WTC11 (cell line): ENCODE data around the gene TMEM250. TPM values are rescaled to one million over a fixed set of nuclear protein-coding genes. Genes with fewer than 3 reads are reported as not detected.

ENCODE experiments used
- ATAC-seq: fragments of 200-7000 bp; cut with Tn5 transposase; 2 replicates; pipeline ENCODE4 v1.10.0; 2021; ENCODE audit warnings: mild to moderate bottlenecking, moderate library complexity
- CTCF ChIA-PET: fragments of 300-600 bp; sonication (Branson Sonifier 250); formaldehyde crosslinking; loops from one replicate; lab custom pipeline; 2021; ENCODE audit warnings: antibody characterized with exemption; lab: Charles Lee
- POLR2A ChIA-PET: fragments of 350-600 bp; sonication (Branson Sonifier 250); formaldehyde crosslinking; loops from one replicate; lab custom pipeline; 2021; ENCODE audit warnings: antibody characterized with exemption; lab: Charles Lee
- DNase-seq: peaks from one replicate; pipeline ENCODE4 v3.0.0; 2021; ENCODE audit warnings: low spot score
- H3K27ac Mint-ChIP-seq: 2 replicates; pipeline ENCODE4 v1.8.0; 2021; ENCODE audit warnings: mixed read lengths
- H3K27me3 Mint-ChIP-seq: 2 replicates; pipeline ENCODE4 v1.8.0; 2021; ENCODE audit warnings: low read depth, mild to moderate bottlenecking, moderate library complexity, mixed read lengths
- H3K36me3 Mint-ChIP-seq: 2 replicates; pipeline ENCODE4 v1.8.0; 2021; ENCODE audit warnings: mixed read lengths
- H3K4me1 Mint-ChIP-seq: 2 replicates; pipeline ENCODE4 v1.8.0; 2022; ENCODE audit warnings: mixed read lengths
- H3K4me3 Mint-ChIP-seq: 2 replicates; pipeline ENCODE4 v1.8.0; 2021; ENCODE audit warnings: mild to moderate bottlenecking, moderate library complexity, mixed read lengths
- H3K9me3 Mint-ChIP-seq: 2 replicates; pipeline ENCODE4 v1.8.0; 2021; ENCODE audit warnings: mixed read lengths
- AFF4 ChIP-seq: sonication (generic); formaldehyde crosslinking; IDR thresholded peaks from 2 replicates; pipeline ENCODE4 v1.8.1; 2023; ENCODE audit warnings: mild to moderate bottlenecking, missing genetic modification reagents, borderline replicate concordance
- CTCF ChIP-seq: fragments of 200-600 bp; IDR thresholded peaks from 2 replicates; pipeline ENCODE4 v1.8.0; 2022; ENCODE audit warnings: antibody characterized with exemption
- E2F4 ChIP-seq: sonication (generic); formaldehyde crosslinking; IDR thresholded peaks from 2 replicates; pipeline ENCODE4 v1.8.1; 2022; ENCODE audit warnings: low read depth, mild to moderate bottlenecking, moderate library complexity, missing genetic modification reagents, borderline replicate concordance
- ESRRA ChIP-seq: sonication (generic); formaldehyde crosslinking; IDR thresholded peaks from 2 replicates; pipeline ENCODE4 v1.8.1; 2022; ENCODE audit warnings: mild to moderate bottlenecking, missing genetic modification reagents, borderline replicate concordance
- FOXJ3 ChIP-seq: sonication (generic); formaldehyde crosslinking; IDR thresholded peaks from 2 replicates; pipeline ENCODE4 v1.9.0; 2021; ENCODE audit warnings: missing genetic modification reagents, mild to moderate bottlenecking, borderline replicate concordance
- FOXK1 ChIP-seq: sonication (generic); formaldehyde crosslinking; IDR thresholded peaks from 2 replicates; pipeline ENCODE4 v1.8.0; 2022; ENCODE audit warnings: mild to moderate bottlenecking, moderate library complexity, missing genetic modification reagents
- FOXP1 ChIP-seq: sonication (generic); formaldehyde crosslinking; IDR thresholded peaks from 2 replicates; pipeline ENCODE4 v1.8.0; 2022; ENCODE audit warnings: missing genetic modification reagents, mild to moderate bottlenecking, moderate library complexity, borderline replicate concordance
- KAT7 ChIP-seq: sonication (generic); formaldehyde crosslinking; IDR thresholded peaks from 2 replicates; pipeline ENCODE4 v1.8.1; 2023; ENCODE audit warnings: missing genetic modification reagents, mild to moderate bottlenecking, borderline replicate concordance
- NFATC4 ChIP-seq: fragments of 250-450 bp; sonication (Bioruptor Pico); IDR thresholded peaks from 2 replicates; pipeline ENCODE4 v1.9.0; 2021; ENCODE audit warnings: mild to moderate bottlenecking
- NR3C1 ChIP-seq: sonication (generic); formaldehyde crosslinking; conservative IDR thresholded peaks from 2 replicates; pipeline ENCODE4 v1.8.1; 2023; ENCODE audit warnings: low read depth, mild to moderate bottlenecking, missing genetic modification reagents
- TCF7 ChIP-seq: sonication (generic); formaldehyde crosslinking; IDR thresholded peaks from 2 replicates; pipeline ENCODE4 v1.8.0; 2022; ENCODE audit warnings: mild to moderate bottlenecking, low read depth, missing genetic modification reagents, moderate library complexity
- TEAD1 ChIP-seq: sonication (generic); formaldehyde crosslinking; IDR thresholded peaks from 2 replicates; pipeline ENCODE4 v1.8.0; 2022; ENCODE audit warnings: mild to moderate bottlenecking, missing genetic modification reagents
- ZNF138 ChIP-seq: sonication (generic); formaldehyde crosslinking; conservative IDR thresholded peaks from 2 replicates; pipeline ENCODE4 v1.8.1; 2022; ENCODE audit warnings: mild to moderate bottlenecking, moderate library complexity, missing genetic modification reagents
- ZNF263 ChIP-seq: sonication (generic); formaldehyde crosslinking; IDR thresholded peaks from 2 replicates; pipeline ENCODE4 v1.8.1; 2022; ENCODE audit warnings: low read depth, mild to moderate bottlenecking, moderate library complexity, missing genetic modification reagents
- ZNF281 ChIP-seq: sonication (generic); formaldehyde crosslinking; IDR thresholded peaks from 2 replicates; pipeline ENCODE4 v1.8.0; 2023; ENCODE audit warnings: mild to moderate bottlenecking, missing genetic modification reagents
- ZNF423 ChIP-seq: fragments of 250-450 bp; sonication (Bioruptor Pico); IDR thresholded peaks from 2 replicates; pipeline ENCODE4 v2.1.2; 2022; ENCODE audit warnings: mild to moderate bottlenecking, moderate library complexity
- ZNF532 ChIP-seq: fragments of 250-450 bp; sonication (Bioruptor Pico); IDR thresholded peaks from 2 replicates; pipeline ENCODE4 v1.9.0; 2021; ENCODE audit warnings: mild to moderate bottlenecking, borderline replicate concordance
- total RNA-seq: library from RNA; stranded (reverse); gene quantifications from 3 replicates; pipeline ENCODE4 v1.2.3, GENCODE V29; 2021

Gene TMEM250
- total RNA-seq, 1 experiment from 2014 or later, result 39.4 TPM

GRCh38 chr9:136157477-136158265 is 39.0 kb upstream of the TMEM250 start (continued):
- TF ChIP-seq ZNF281 (CRISPR knock-in tag) (no peak), E2F4 (CRISPR knock-in tag) (no peak), NFATC4 (CRISPR knock-in tag) (no peak), FOXK1 (CRISPR knock-in tag) (no peak), CTCF (no peak), ZNF263 (no peak), ZNF138 (CRISPR knock-in tag) (no peak), FOXP1 (CRISPR knock-in tag) (no peak), KAT7 (CRISPR knock-in tag) (no peak)

- POLR2A ChIA-PET, result no interaction called here
- DNase-seq (peak; percentile 8), ATAC-seq (no peak)
- Mint-ChIP-seq H3K9me3 (no peaks in the 10 kb centered on the region), H3K4me3 (no peak overlapping the region), H3K27ac (no peak overlapping the region; the same call in 1 of the 2 replicates), H3K4me1 (peaks cover 21% of the 10 kb centered on the region), H3K27me3 (peaks cover 5% of the 10 kb centered on the region), H3K36me3 (no peaks in the 10 kb centered on the region)
- CTCF ChIA-PET, result interaction anchor here (1.1 to 2.4 kb wide), 4 partner anchors 13 to 111 kb away, joined by 3 to 12 read pairs (median 5); no protein-coding TSS in a partner anchor
- TF ChIP-seq FOXJ3 (CRISPR knock-in tag), result no peak
- TF ChIP-seq ZNF423, result no peak
- TF ChIP-seq E2F4 (CRISPR knock-in tag), result no peak
- TF ChIP-seq ZNF532 (CRISPR knock-in tag), result no peak
- no peak for TF ChIP-seq ZNF263
- no peak for TF ChIP-seq TCF7 (CRISPR knock-in tag)
- TF ChIP-seq ESRRA, result no peak
- TF ChIP-seq FOXK1 (CRISPR knock-in tag), result no peak
- TF ChIP-seq NR3C1 (CRISPR knock-in tag), result no peak
- no peak for TF ChIP-seq TEAD1 (CRISPR knock-in tag)
- TF ChIP-seq AFF4 (CRISPR knock-in tag), result no peak
- TF ChIP-seq, all 79 proteins: peak for 0
Observed at GRCh38 chr9:136156209-136157120, 37.8 kb upstream of the TMEM250 start.
